HG03060 (cell line): ENCODE results near the gene TTF2.

ENCODE experiments used
- ATAC-seq: cut with Tn5 transposase; IDR thresholded peaks from one replicate; pipeline ENCODE4 v1.9.1; 2021; ENCODE audit warnings: low read depth, moderate number of reproducible peaks; ENCODE audit not compliant: unreplicated experiment

The TTF2 gene

GRCh38 chr1:117045644-117046043 lies 14.5 kb upstream of the TTF2 start:
- no peak for ATAC-seq

- ATAC-seq: no peak
Observed at GRCh38 chr1:117046781-117047180, 13.3 kb upstream of the TTF2 start.

- ATAC-seq: no peak
Observed at GRCh38 chr1:117047271-117047670, 12.9 kb upstream of the TTF2 start.

GRCh38 chr1:117049857-117050256 lies 10.3 kb upstream of the TTF2 start:
- ATAC-seq: no peak

GRCh38 chr1:117051224-117052064 lies 8.7 kb upstream of the TTF2 start:
- ATAC-seq: no peak

- ATAC-seq: no peak
Observed at GRCh38 chr1:117054068-117054467, 6.1 kb upstream of the TTF2 start.

GRCh38 chr1:117058810-117059209 lies 1.3 kb upstream of the TTF2 start:
- ATAC-seq: no peak

- no peak for ATAC-seq
Observed at GRCh38 chr1:117059334-117059677, 820 bp upstream of the TTF2 start.

GRCh38 chr1:117060441-117061317 lies 553 bp downstream of the TTF2 start:
- ATAC-seq: no peak

- ATAC-seq: no peak
Observed at GRCh38 chr1:117061986-117062415, 1.9 kb downstream of the TTF2 start.

GRCh38 chr1:117066367-117066766 lies 6.2 kb downstream of the TTF2 start:
- no peak for ATAC-seq

- ATAC-seq: no peak
Observed at GRCh38 chr1:117067533-117068370, 7.6 kb downstream of the TTF2 start.

GRCh38 chr1:117068580-117068979 lies 8.5 kb downstream of the TTF2 start:
- ATAC-seq: no peak

- ATAC-seq: no peak
Observed at GRCh38 chr1:117069220-117069844, 9.2 kb downstream of the TTF2 start.

- no peak for ATAC-seq
Observed at GRCh38 chr1:117070124-117070523, 10.0 kb downstream of the TTF2 start.

GRCh38 chr1:117076648-117077047 lies 16.5 kb downstream of the TTF2 start:
- no peak for ATAC-seq

GRCh38 chr1:117077267-117077666 lies 17.1 kb downstream of the TTF2 start:
- ATAC-seq: no peak

- ATAC-seq: no peak
Observed at GRCh38 chr1:117079737-117080136, 19.6 kb downstream of the TTF2 start.

- ATAC-seq: no peak
Observed at GRCh38 chr1:117084231-117084630, 24.1 kb downstream of the TTF2 start.

GRCh38 chr1:117087686-117088085 lies 27.6 kb downstream of the TTF2 start:
- no peak for ATAC-seq
